GM12874 (cell line): ENCODE results near the gene OOSP4A.

Experiments used
- CTCF ChIP-seq: IDR thresholded peaks from 2 replicates; pipeline ENCODE4 v1.5.1; 2011; ENCODE audit warnings: low read depth, mild to moderate bottlenecking, control low read depth, low read length, moderate library complexity; ENCODE audit not compliant: insufficient read depth

Gene OOSP4A

DNA sequence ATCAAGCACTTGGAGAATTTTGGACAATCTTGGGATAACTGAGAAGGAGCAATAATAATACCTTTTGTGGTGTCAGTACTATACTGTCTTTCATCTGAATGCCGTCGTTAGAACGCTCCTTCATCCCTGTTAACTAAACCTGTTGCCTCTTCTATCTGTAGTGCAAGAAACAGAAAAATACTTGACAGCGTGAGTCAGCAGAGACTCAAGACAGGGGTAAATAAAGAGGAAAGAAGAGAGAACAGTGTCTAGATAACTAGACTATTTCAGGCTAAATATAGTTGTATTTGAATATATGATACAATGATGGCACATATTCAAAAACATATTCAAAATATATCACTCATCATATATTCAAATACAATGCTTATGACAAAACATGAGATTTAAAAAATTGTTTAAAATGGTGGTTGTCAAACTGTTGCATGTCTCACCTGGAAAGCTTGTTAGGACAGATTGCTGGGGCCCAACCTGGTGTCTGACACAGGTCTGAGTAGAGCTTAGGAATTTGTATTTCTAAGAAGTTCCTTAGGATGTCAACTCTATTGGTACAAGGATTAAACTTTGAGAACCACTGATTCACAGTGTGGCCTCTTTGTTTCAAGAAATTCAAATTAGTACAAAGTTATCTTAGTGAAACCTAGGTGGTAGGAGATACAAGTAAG is 17.4 kb downstream of the OOSP4A start:
- no peak for TF ChIP-seq CTCF

GRCh38 chr11:59983212-59983611 is 19.4 kb downstream of the OOSP4A start:
- TF ChIP-seq CTCF, result no peak

- TF ChIP-seq CTCF, result no peak
These were observed 20.5 kb downstream of the OOSP4A start for GRCh38 chr11:59984368-59984767.

GRCh38 chr11:59990421-59990820 is 26.6 kb downstream of the OOSP4A start:
- no peak for TF ChIP-seq CTCF

- TF ChIP-seq CTCF, result no peak
These were observed 28.6 kb downstream of the OOSP4A start for GRCh38 chr11:59992425-59992824.

DNA sequence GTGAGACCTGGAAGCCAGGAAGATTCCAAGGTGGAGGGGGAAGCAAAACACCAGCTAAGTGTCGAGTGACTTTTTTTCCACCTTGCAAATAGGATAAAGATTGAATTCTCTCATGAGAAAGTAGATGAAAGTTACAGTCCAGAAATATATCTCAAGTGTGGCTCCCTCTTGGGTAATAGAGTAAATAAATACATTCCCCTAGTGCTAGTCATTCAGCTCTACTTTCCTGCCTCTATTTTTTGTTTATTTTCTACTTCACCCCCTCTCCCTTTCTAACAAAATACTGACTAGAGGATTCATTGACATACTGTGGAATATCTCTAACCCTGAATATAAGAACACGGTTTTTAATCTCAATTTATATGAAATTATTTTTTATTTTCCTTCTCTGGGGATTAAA is 34.0 kb downstream of the OOSP4A start:
- no peak for TF ChIP-seq CTCF

- TF ChIP-seq CTCF, result no peak
These were observed 35.9 kb downstream of the OOSP4A start for GRCh38 chr11:59999691-60000090.
